GM21619 (cell line): ENCODE measurements around the gene MAN1B1.
"Not testable (repeated sequence)": the region's sequence is repeated elsewhere in the genome, so short reads cannot be mapped to it uniquely, and the experiment has no call there.

Experiments
- ATAC-seq: cut with Tn5 transposase; IDR thresholded peaks from one replicate; pipeline ENCODE4 v1.9.1; 2021; ENCODE audit not compliant: unreplicated experiment

Gene MAN1B1

DNA sequence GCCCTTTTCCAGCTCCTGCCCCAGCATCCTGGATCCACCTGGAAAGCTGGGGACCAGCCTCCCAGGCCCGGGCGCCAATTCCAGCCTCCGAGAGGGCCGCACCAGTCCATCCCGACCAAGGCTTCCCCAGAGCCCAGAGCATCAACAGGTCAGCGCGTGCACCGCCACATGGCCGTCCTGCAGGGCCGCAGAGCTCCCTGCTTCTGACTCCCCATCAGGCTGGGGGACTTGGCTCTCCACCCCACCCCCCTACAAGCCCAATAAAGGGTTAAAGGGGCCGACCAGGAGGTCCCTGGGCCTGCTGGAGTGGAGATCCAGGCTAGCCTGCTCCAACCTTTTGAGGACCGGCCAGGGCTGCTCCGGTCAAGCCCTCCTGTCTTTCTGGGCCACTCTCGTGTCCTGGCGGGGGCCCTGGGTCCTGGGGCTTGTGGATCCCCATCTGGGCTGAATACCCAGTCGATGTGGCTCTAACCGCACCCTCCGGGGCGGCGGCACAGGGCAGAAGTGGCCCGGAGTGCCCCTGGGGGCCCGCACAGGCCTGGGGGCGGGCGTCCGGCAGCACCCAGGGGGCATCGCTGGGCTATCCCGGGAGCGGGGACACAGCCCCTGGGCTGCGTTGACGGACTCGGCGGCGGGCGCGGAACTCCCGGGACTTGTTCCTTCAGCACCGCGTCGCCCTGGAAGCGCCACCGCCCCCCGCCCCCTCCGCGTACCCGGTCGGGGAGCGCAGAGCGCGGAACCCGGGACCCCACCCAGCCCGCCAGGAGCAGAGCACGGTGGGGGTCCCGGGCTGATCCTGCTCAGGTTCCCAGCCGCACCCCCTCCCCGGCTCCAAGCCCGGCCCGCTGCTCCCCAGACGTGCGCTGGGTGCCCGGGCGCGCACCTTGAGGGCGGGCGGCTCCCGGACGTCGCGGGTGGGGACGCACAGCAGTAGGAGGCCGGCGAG is 33.5 kb upstream of the MAN1B1 start:
- ATAC-seq, result no peak

DNA sequence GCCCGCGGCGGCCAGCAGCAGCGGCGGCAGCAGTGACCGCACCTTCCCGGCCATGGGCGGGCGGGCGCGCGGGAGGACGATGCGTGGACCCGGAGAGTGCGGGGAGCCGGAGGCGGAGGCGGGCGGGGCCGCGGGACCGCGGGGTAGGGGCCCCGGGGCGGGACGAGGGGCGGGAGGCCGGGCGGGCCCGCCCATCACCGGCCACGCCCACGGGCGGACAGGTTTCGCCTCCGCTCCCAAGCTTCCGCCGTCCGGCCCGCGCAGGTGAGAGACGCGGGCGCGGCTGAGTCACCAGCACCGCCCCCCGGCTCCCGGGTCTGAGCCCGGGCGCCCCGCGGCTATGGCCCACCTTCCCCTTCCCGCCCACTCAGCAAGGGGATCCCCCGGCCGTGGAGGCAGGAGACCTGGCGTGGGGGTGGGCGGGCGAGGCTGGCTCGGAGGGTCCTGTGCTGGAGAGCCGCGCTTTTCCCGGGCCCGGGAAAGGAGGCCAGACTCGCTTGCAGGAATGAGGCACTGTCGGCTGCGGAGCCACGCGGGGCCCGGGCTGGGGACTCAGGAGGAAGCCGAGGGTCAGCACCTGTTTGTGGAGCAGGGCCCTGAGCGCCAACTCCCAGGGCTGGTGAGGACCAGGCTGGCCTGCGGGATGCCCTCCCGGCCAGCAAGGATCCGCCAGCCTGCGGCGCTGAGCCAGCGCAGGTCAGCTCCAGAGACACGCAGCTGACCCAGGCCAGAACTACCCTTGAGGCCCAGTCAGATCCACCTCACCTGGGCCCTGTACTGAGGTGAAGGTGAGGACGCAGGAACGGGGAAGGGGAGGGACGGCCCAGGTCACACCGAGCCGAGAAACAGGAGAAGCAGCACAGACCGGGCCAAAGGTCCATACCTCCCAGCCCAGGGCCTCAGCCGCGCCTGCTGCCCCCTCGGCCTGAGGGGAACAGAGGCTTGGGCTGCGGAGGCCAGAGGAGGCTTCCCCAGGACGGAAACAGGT is 32.5 kb upstream of the MAN1B1 start, which contains the start of gene ENTPD2:
TSS of gene ENTPD2 (minus strand) at position 118 of the 988 bp plus-strand sequence. CDS start at position 54, 64 bp downstream.
- ATAC-seq, result no peak

DNA sequence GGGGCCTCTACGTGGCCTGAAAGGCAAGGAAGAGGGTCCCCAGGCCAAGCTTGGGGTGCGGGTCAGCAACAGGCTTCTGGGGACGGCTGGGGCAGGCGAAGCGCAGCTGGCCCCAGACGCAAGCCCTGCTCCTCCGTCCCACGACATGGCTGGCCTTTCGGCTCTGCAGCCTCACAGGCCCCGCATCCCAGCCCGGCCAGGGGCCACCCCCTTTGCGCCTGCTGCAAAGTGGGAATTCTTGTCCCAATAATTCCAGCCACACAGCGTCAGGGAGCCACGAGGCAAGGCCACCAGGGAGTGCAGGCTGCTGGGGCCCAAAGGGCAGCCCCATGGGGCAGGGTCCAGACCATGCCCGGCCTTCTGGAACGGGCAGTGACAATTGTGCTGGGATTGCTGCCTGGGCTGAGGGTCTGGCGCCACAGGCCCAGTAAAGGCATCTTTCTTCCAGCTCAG is 31.8 kb upstream of the MAN1B1 start:
- no peak for ATAC-seq

GRCh38 chr9:137055385-137056364 is 31.1 kb upstream of the MAN1B1 start:
- ATAC-seq, result no peak

GRCh38 chr9:137056739-137057415 is 29.9 kb upstream of the MAN1B1 start:
- no peak for ATAC-seq

GRCh38 chr9:137057545-137057944 is 29.2 kb upstream of the MAN1B1 start:
- no peak for ATAC-seq

DNA sequence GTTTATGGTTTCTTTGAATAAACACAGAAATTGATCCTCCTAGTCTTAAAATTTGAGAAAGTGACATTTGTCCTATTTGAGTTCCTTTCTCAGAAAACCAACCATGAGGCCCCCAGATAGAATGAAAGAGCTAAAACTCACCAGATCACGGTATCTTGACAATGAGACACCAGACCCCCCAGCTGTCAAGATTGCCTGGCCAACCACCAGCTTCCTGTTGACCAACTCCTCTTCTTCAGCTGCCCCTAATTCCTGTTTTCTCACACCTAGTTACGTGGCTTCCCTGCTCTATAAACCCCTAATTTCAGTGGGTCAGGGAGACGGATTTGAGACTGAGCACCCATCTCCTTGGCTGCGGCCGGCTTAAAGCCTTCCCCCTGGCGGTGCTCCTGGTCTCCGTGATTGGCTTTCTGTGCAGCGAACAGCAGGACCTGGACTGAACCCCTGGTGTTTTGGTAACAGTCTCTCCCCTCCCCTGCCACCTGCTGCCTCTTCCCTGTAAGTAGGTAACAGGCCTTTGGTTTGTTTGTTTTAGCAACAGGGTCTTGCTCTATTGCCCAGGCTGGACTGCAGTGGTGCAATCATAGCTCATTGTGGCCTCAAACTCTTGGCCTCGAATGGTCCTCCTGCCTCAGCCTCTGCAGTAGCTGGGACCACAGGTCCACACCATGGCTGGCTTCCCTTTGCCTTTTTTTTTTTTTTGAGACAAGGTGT is 28.1 kb upstream of the MAN1B1 start:
- no peak for ATAC-seq

GRCh38 chr9:137062384-137062783 is 24.4 kb upstream of the MAN1B1 start:
- ATAC-seq, result no peak

GRCh38 chr9:137062798-137063197 is 24.0 kb upstream of the MAN1B1 start:
- ATAC-seq, result not testable (repeated sequence)

GRCh38 chr9:137063311-137064026 is 23.3 kb upstream of the MAN1B1 start:
- no peak for ATAC-seq

- ATAC-seq, result no peak
Observed at GRCh38 chr9:137064027-137064879, 22.5 kb upstream of the MAN1B1 start.

- no peak for ATAC-seq
Observed at GRCh38 chr9:137064880-137065164, 22.0 kb upstream of the MAN1B1 start.

GRCh38 chr9:137065336-137065967 is 21.3 kb upstream of the MAN1B1 start:
- ATAC-seq, result no peak

DNA sequence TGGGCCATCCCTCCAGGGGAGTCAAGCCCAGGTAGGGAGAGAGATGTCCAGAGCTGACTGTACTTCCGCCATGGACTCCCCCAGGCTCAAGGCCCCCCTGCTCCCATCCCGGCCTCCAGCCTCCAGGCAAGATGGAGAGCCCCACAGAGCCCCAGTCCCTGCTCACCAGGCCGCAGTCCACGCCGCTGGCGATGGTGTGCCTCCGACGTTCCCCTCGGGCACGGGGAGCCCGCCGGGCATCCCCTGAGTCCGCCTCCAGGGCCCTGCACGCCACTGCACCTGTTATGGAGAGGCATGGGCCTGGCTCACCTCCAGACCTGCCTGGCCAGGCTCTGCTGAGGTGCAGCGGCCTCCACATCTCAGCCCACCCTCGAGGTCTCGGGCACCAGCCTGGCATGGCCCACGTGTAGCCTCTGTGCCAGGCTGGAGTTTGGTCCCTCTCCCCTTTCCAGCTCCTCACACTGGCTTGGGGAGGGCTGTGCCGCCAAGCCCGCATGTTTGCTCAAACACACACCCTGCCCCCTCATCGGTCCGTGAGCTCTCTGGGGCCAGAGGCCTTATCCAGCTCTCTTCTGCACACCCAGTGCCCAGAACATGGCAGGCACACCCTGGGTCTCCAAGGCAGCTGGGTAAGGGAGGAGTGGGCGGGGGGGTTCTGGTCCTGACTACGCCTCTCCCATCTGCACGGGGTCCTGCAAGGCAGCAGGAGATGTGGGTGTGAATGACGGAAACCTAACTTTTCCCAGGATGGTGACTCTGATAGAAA is 20.5 kb upstream of the MAN1B1 start:
- ATAC-seq, result no peak

GRCh38 chr9:137067860-137068538 is 18.8 kb upstream of the MAN1B1 start:
- no peak for ATAC-seq
